Activated B cell treated with CpG ODN at 0.5 μM for 24 hours (primary cell): ENCODE data around the gene PHGDH. TPM values are rescaled to one million over a fixed set of nuclear protein-coding genes. Genes with fewer than 3 reads are reported as not detected.

Source experiments
- ATAC-seq: fragments of 200-7000 bp; cut with Tn5 transposase; one replicate; pipeline ENCODE4 v1.10.0; 2021; ENCODE audit warnings: low read depth, mild to moderate bottlenecking, moderate library complexity
- CTCF ChIA-PET: fragments of 350-600 bp; sonication (Branson Sonifier 250); formaldehyde crosslinking; loops from one replicate; lab custom pipeline; 2021; ENCODE audit warnings: antibody characterized with exemption; lab: Charles Lee
- POLR2A ChIA-PET: fragments of 350-600 bp; sonication (Branson Sonifier 250); formaldehyde crosslinking; loops from one replicate; lab custom pipeline; 2021; ENCODE audit warnings: antibody characterized with exemption; lab: Charles Lee
- DNase-seq: peaks from one replicate; pipeline ENCODE4 v3.0.0; 2022
- H3K27ac Mint-ChIP-seq: one replicate; pipeline ENCODE4 v1.8.0; 2020; ENCODE audit warnings: mixed read lengths
- H3K27me3 Mint-ChIP-seq: one replicate; pipeline ENCODE4 v1.8.0; 2021; ENCODE audit warnings: mixed read lengths
- H3K36me3 Mint-ChIP-seq: one replicate; pipeline ENCODE4 v1.8.0; 2021; ENCODE audit warnings: low read depth, mixed read lengths
- H3K4me1 Mint-ChIP-seq: one replicate; pipeline ENCODE4 v1.8.0; 2021; ENCODE audit warnings: mixed read lengths
- H3K4me3 Mint-ChIP-seq: one replicate; pipeline ENCODE4 v1.8.0; 2020; ENCODE audit warnings: mild to moderate bottlenecking, mixed read lengths
- H3K9me3 Mint-ChIP-seq: one replicate; pipeline ENCODE4 v1.8.0; 2020; ENCODE audit warnings: mixed read lengths
- CTCF ChIP-seq: fragments of 200-600 bp; IDR thresholded peaks from one replicate; pipeline ENCODE4 v1.8.0; 2022; ENCODE audit warnings: antibody characterized with exemption, mild to moderate bottlenecking
- intact Hi-C: fragments of 100-400 bp; cut with micrococcal nuclease; formaldehyde crosslinking; loops from one replicate; pipeline ENCODE4 v1.15.1; 2024
- total RNA-seq: library from RNA; stranded (reverse); gene quantifications from 2 replicates; pipeline ENCODE4 v1.2.3, GENCODE V29; 2022

Gene PHGDH
- total RNA-seq, 1 donor from 2014 or later: 51.6 TPM

GRCh38 chr1:119676571-119677206 lies 35.0 kb upstream of the PHGDH start:
- POLR2A ChIA-PET: no interaction called here
- H3K4me3 Mint-ChIP-seq: no peak overlapping the region
- H3K27ac Mint-ChIP-seq: no peak overlapping the region
- ATAC-seq (no peak), DNase-seq (no peak)
- intact Hi-C loops: no loop called here
- peaks cover 6% of the 10 kb centered on the region for H3K4me1 Mint-ChIP-seq
- no peaks in the 10 kb centered on the region for H3K36me3 Mint-ChIP-seq
- no peak for TF ChIP-seq CTCF
- H3K9me3 Mint-ChIP-seq: no peaks in the 10 kb centered on the region
- peaks cover 18% of the 10 kb centered on the region for H3K27me3 Mint-ChIP-seq
- CTCF ChIA-PET: interaction anchor here (1.6 to 2.8 kb wide), 2 partner anchors 15 to 65 kb away, joined by 4 to 15 read pairs; no protein-coding TSS in a partner anchor

GRCh38 chr1:119679223-119679622 lies 32.5 kb upstream of the PHGDH start:
- Mint-ChIP-seq H3K9me3 (no peaks in the 10 kb centered on the region), H3K4me3 (no peak overlapping the region), H3K27me3 (peaks cover 16% of the 10 kb centered on the region), H3K27ac (no peak overlapping the region), H3K36me3 (no peaks in the 10 kb centered on the region), H3K4me1 (peaks cover 6% of the 10 kb centered on the region)
- ATAC-seq: no peak
- POLR2A ChIA-PET: no interaction called here
- no peak for DNase-seq
- CTCF ChIA-PET: interaction anchor here (1.3 kb wide), 1 partner anchor 61 kb away, joined by 3 read pairs; no protein-coding TSS in a partner anchor
- no peak for TF ChIP-seq CTCF
- intact Hi-C loops: no loop called here

- Mint-ChIP-seq H3K9me3 (no peaks in the 10 kb centered on the region), H3K36me3 (no peaks in the 10 kb centered on the region), H3K4me3 (no peak overlapping the region), H3K27ac (no peak overlapping the region), H3K4me1 (peaks cover 5% of the 10 kb centered on the region), H3K27me3 (peaks cover 16% of the 10 kb centered on the region)
- ATAC-seq (no peak), DNase-seq (no peak)
- intact Hi-C loops: no loop called here
- ChIA-PET CTCF (interaction anchor here (1.3 kb wide), 1 partner anchor 62 kb away, joined by 3 read pairs; no protein-coding TSS in a partner anchor), POLR2A (no interaction called here)
- no peak for TF ChIP-seq CTCF
Measured at GRCh38 chr1:119680193-119680592, 31.5 kb upstream of the PHGDH start.

GRCh38 chr1:119680723-119681122 lies 31.0 kb upstream of the PHGDH start:
- Mint-ChIP-seq H3K36me3 (no peaks in the 10 kb centered on the region), H3K9me3 (no peaks in the 10 kb centered on the region), H3K27me3 (peaks cover 12% of the 10 kb centered on the region), H3K27ac (no peak overlapping the region), H3K4me3 (no peak overlapping the region), H3K4me1 (peaks cover under 1% of the 10 kb centered on the region)
- no peak for DNase-seq
- POLR2A ChIA-PET: no interaction called here
- TF ChIP-seq CTCF: no peak
- intact Hi-C loops: no loop called here
- CTCF ChIA-PET: no interaction called here
- ATAC-seq: no peak

- peaks cover 8% of the 10 kb centered on the region for H3K27me3 Mint-ChIP-seq
- DNase-seq: no peak
- no peaks in the 10 kb centered on the region for H3K36me3 Mint-ChIP-seq
- intact Hi-C loops: no loop called here
- CTCF ChIA-PET: no interaction called here
- TF ChIP-seq CTCF: no peak
- H3K4me3 Mint-ChIP-seq: no peak overlapping the region
- no peak overlapping the region for H3K27ac Mint-ChIP-seq
- POLR2A ChIA-PET: no interaction called here
- H3K9me3 Mint-ChIP-seq: no peaks in the 10 kb centered on the region
- no peaks in the 10 kb centered on the region for H3K4me1 Mint-ChIP-seq
- ATAC-seq: no peak
Measured at GRCh38 chr1:119681560-119681959, 30.2 kb upstream of the PHGDH start.
